ENCODE measurements around the gene FMNL2. TPM values are rescaled to one million over a fixed set of nuclear protein-coding genes. Genes with fewer than 3 reads are reported as not detected.

Gene FMNL2
- total and polyA plus RNA-seq, 2 experiments from 2014 or later: 16.5 to 45.4 TPM

- TF ChIP-seq, protein P1, sequence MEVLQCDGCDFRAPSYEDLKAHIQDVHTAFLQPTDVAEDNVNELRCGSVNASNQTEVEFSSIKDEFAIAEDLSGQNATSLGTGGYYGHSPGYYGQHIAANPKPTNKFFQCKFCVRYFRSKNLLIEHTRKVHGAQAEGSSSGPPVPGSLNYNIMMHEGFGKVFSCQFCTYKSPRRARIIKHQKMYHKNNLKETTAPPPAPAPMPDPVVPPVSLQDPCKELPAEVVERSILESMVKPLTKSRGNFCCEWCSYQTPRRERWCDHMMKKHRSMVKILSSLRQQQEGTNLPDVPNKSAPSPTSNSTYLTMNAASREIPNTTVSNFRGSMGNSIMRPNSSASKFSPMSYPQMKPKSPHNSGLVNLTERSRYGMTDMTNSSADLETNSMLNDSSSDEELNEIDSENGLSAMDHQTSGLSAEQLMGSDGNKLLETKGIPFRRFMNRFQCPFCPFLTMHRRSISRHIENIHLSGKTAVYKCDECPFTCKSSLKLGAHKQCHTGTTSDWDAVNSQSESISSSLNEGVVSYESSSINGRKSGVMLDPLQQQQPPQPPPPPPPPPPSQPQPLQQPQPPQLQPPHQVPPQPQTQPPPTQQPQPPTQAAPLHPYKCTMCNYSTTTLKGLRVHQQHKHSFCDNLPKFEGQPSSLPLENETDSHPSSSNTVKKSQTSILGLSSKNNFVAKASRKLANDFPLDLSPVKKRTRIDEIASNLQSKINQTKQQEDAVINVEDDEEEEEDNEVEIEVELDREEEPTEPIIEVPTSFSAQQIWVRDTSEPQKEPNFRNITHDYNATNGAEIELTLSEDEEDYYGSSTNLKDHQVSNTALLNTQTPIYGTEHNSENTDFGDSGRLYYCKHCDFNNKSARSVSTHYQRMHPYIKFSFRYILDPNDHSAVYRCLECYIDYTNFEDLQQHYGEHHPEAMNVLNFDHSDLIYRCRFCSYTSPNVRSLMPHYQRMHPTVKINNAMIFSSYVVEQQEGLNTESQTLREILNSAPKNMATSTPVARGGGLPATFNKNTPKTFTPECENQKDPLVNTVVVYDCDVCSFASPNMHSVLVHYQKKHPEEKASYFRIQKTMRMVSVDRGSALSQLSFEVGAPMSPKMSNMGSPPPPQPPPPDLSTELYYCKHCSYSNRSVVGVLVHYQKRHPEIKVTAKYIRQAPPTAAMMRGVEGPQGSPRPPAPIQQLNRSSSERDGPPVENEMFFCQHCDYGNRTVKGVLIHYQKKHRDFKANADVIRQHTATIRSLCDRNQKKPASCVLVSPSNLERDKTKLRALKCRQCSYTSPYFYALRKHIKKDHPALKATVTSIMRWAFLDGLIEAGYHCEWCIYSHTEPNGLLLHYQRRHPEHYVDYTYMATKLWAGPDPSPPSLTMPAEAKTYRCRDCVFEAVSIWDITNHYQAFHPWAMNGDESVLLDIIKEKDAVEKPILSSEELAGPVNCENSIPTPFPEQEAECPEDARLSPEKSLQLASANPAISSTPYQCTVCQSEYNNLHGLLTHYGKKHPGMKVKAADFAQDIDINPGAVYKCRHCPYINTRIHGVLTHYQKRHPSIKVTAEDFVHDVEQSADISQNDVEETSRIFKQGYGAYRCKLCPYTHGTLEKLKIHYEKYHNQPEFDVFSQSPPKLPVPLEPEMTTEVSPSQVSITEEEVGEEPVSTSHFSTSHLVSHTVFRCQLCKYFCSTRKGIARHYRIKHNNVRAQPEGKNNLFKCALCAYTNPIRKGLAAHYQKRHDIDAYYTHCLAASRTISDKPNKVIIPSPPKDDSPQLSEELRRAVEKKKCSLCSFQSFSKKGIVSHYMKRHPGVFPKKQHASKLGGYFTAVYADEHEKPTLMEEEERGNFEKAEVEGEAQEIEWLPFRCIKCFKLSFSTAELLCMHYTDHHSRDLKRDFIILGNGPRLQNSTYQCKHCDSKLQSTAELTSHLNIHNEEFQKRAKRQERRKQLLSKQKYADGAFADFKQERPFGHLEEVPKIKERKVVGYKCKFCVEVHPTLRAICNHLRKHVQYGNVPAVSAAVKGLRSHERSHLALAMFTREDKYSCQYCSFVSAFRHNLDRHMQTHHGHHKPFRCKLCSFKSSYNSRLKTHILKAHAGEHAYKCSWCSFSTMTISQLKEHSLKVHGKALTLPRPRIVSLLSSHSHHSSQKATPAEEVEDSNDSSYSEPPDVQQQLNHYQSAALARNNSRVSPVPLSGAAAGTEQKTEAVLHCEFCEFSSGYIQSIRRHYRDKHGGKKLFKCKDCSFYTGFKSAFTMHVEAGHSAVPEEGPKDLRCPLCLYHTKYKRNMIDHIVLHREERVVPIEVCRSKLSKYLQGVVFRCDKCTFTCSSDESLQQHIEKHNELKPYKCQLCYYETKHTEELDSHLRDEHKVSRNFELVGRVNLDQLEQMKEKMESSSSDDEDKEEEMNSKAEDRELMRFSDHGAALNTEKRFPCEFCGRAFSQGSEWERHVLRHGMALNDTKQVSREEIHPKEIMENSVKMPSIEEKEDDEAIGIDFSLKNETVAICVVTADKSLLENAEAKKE (CRISPR knock-in tag; IDR thresholded peaks at IDR 0.05): no peak
- TF ChIP-seq NANOG (IDR thresholded peaks at IDR 0.05; ENCODE audit: borderline replicate concordance): no peak
- no peak for TF ChIP-seq ZNF114 (CRISPR knock-in tag; IDR thresholded peaks at IDR 0.05)
These were observed 130.0 kb downstream of the FMNL2 start (continued) for GRCh38 chr2:152464851-152465470.

GRCh38 chr2:152465541-152465940 lies 130.6 kb downstream of the FMNL2 start:
- Mint-ChIP-seq H3K27me3 (ENCODE audit: insufficient read depth, low read depth, poor library complexity) (peaks cover 5% of the 10 kb centered on the region), H3K27ac (no peak overlapping the region), H3K36me3 (ENCODE audit: low read depth) (no peaks in the 10 kb centered on the region), H3K4me1 (peaks cover 68% of the 10 kb centered on the region), H3K9me3 (no peaks in the 10 kb centered on the region), H3K4me3 (no peak overlapping the region)
- Histone ChIP-seq H3K4me2 (no peak overlapping the region), H3K9me2 (ENCODE audit: insufficient read depth) (no peaks in the 10 kb centered on the region), H4K20me1 (replicated peaks; ENCODE audit: insufficient read depth) (peaks cover 21% of the 10 kb centered on the region), H3K36me3 (ENCODE audit: insufficient read depth) (no peaks in the 10 kb centered on the region), H3K4me1 (ENCODE audit: insufficient read depth) (peaks cover 67% of the 10 kb centered on the region), H3K27me3 (ENCODE audit: insufficient read depth) (no peaks in the 10 kb centered on the region), H2AFZ (no peak overlapping the region), H3K27ac (ENCODE audit: low read depth) (no peak overlapping the region), H3K4me3 (no peak overlapping the region), H3K79me2 (replicated peaks; ENCODE audit: insufficient read depth) (peaks cover 94% of the 10 kb centered on the region), H3F3A (replicated peaks; ENCODE audit: low read depth) (no peaks in the 10 kb centered on the region)
- DNase-seq (ENCODE audit: low spot score) (no peak), ATAC-seq (no peak)
- TF ChIP-seq ZNF331 (CRISPR knock-in tag; IDR thresholded peaks at IDR 0.05; ENCODE audit: low read depth) (no peak), EZH2 (IDR thresholded peaks at IDR 0.05; ENCODE audit: low read depth, unreplicated experiment) (no peak), STAT1 (IDR thresholded peaks at IDR 0.05; ENCODE audit: unreplicated experiment) (no peak), CTCF (conservative IDR thresholded peaks at IDR 0.05; ENCODE audit: low read depth in 2 of 2) (no peak), EZH2phosphoT487 (IDR thresholded peaks at IDR 0.05; ENCODE audit: unreplicated experiment) (no peak), CREB1 (CRISPR knock-in tag; IDR thresholded peaks at IDR 0.05; ENCODE audit: low read depth) (no peak)
